Measurements from ENCODE around the gene HMX3.
"Not testable (repeated sequence)": the region's sequence is repeated elsewhere in the genome, so short reads cannot be mapped to it uniquely, and the experiment has no call there.

Gene HMX3

GRCh38 chr10:123171616-123172015, 35.8 kb downstream of the HMX3 start:
- not testable (repeated sequence) for DNase-seq (ENCODE audit: low read depth in 2 of 2)

DNA sequence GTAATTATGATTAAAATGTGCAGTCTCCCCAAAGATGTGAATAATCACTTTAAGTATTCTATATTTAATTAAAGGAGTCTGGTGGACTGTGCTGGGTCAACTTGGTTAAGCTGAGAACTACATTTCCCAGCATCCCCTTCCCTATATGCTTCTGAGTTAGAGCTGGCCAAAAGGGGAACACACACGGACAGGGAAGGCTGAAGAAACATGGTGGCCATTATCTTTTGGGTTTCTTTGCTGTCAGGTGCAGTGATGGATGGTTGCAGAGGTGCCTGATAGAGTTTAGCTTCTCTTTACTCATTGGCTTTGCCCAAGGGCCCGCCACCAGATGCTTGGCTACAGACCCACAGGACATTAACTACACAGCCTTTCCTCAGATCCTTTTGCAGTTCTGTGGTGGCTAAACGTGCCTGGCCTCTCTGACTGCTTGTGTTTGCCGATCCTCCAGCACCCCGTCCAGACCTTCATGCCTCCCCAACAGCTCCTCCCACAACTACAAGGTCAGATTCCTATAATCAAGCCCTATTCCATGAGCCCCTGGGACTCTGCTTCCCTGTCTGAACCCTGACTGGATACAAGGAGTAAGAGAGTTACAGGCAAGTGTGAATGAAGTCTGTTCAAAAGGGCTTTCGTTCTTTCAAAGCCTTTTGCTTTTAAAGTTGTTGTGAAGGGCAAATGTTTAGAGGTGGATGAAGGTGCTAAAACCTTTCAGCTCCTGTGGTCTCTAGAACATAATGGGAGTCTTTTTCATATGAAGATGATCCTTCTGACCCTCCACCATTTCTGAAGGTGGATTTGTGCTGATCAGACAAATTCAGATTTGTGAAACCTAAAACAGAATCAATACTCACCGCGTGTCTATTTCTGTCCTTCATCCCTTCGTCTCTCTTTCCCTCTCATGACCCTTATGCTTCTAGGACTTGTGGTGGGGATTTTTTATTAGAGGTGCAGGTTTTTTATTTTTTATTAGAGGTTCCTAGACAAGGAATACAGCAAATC, 39.9 kb downstream of the HMX3 start:
- DNase-seq (ENCODE audit: low read depth in 2 of 2) = no peak

GRCh38 chr10:123178390-123178789, 42.6 kb downstream of the HMX3 start:
- not testable (repeated sequence) for DNase-seq (ENCODE audit: low read depth in 2 of 2)

DNA sequence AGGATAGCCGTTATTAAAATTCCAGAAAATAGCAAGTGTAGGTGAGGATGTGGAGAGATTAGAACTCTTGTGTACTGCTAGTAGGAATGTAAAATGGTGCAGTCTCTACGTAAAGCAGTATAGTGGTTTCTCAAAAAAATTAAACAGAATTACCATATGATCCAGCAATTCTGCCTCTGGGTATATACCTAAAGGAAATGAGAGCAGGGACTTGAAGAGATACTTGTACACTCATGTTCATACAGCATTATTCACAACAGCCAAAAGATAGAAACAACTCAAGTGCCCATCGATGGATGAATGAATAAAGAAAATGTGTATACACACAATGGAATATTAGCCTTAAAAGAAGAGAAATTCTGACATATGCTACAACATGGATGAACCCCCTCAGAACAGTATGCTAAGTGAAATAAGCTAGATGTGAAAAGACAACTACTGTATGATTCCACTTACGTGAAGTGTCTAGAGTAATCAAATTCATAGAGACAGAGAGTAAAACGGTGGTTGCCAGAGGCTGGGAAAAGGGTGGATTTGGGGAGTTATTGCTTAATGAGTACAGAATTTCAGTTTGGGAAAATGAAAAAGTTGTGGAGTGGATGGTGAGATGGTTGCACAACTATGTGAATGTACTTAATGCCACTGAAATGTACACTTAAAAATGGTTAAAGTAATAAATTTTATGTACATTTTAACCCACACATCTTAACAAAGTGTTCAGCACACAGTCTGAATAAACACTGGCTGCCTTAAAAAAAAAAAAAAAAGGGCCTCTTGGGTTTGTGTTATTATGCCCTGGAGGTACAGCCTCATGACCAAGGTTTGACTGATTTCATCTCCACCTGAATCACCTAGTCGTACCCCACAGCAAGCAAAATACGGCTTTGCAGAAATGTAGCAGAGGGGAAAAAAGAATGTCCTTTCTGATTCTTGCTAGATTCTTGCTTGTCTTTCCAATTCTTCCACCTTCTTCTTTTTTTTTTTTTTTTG, 44.6 kb downstream of the HMX3 start:
- DNase-seq (ENCODE audit: low read depth in 2 of 2) = no peak

DNA sequence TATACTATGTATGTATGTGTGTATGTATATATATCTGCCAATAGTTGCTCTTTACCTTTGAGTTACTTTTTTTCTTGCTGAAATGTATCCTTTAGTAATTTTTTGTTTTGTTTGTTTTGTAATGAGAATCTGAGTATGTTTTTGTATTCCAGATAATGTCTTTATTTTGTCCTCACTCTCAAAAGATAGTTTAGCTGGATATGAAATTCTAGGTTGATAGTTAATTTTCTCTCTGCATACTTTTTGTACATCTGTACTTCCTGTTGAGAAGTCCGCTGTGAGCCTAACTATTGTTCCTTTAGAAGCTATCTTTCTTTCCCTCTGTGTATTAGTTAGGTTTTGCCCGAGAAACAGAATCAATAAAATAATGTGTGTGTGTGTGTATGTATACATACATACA, 48.0 kb downstream of the HMX3 start:
- DNase-seq (ENCODE audit: low read depth in 2 of 2) = no peak

DNA sequence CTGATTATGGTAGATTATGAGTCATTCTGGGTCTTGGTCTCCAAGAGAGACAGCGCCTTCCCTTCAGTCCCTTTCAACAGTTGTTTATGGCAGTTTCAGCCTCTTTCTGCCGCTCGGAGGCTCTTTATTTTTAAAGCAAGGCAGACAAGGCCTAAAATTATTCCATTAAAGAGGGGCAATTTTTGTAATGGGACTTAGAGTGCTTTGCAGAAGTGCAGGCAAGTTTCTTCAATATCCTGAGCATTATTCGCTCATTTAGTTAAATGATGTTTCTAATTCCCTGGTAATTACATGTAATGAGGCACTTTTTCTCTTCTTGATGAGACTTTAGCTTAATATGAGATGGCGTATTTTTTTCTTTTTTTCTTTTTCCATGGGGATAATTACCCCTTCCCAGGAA, 52.0 kb downstream of the HMX3 start:
- DNase-seq (ENCODE audit: low read depth in 2 of 2) = no peak

All from activated CD8-positive, alpha-beta memory T cell treated with anti-CD3 and anti-CD28 coated beads for 4 hours (primary cell).